Neuronal stem cell (in vitro differentiated cells): Measurements from ENCODE around the gene RAP1GAP.

Source experiments
- DNase-seq: peaks from one replicate; pipeline ENCODE4 v3.0.0-alpha.2; 2013; ENCODE audit warnings: low spot score
- H2AFZ ChIP-seq: one replicate; pipeline ENCODE4 v1.6.1; 2013; ENCODE audit warnings: mild to moderate bottlenecking, low read length, inconsistent platforms
- H2AK5ac ChIP-seq: 2 replicates; pipeline ENCODE4 v1.6.1; 2013; ENCODE audit warnings: low read depth, mild to moderate bottlenecking, inconsistent platforms, low read length, moderate library complexity, mixed read lengths
- H2BK120ac ChIP-seq: 2 replicates; pipeline ENCODE4 v1.6.1; 2013; ENCODE audit warnings: low read depth, mild to moderate bottlenecking, inconsistent platforms, low read length, moderate library complexity, mixed read lengths
- H2BK12ac ChIP-seq: one replicate; pipeline ENCODE4 v1.6.1; 2013; ENCODE audit warnings: low read length, inconsistent platforms
- H2BK15ac ChIP-seq: 2 replicates; pipeline ENCODE4 v1.6.1; 2013; ENCODE audit warnings: mild to moderate bottlenecking, low read length, inconsistent platforms, mixed read lengths
- H2BK5ac ChIP-seq: one replicate; pipeline ENCODE4 v1.6.1; 2013; ENCODE audit warnings: inconsistent platforms, mild to moderate bottlenecking, low read length, moderate library complexity
- H3K14ac ChIP-seq: one replicate; pipeline ENCODE4 v1.6.1; 2013; ENCODE audit warnings: low read length, inconsistent platforms
- H3K18ac ChIP-seq: 2 replicates; pipeline ENCODE4 v1.6.1; 2013; ENCODE audit warnings: low read length, inconsistent platforms
- H3K23ac ChIP-seq: 2 replicates; pipeline ENCODE4 v1.6.1; 2013; ENCODE audit warnings: low read depth, mild to moderate bottlenecking, mixed read lengths, low read length, inconsistent platforms; ENCODE audit not compliant: poor library complexity
- H3K27ac ChIP-seq: replicated peaks from 3 replicates; pipeline ENCODE4 v1.5.1; 2013; ENCODE audit warnings: low read length, inconsistent platforms
- H3K27me3 ChIP-seq, 3 experiments: 2 replicates each; pipeline ENCODE4 v1.6.1; 2013; ENCODE audit warnings: low read length in 3 of 3, mild to moderate bottlenecking in 2 of 3, inconsistent platforms in 1 of 3, low read depth in 1 of 3, mixed read lengths in 1 of 3, moderate library complexity in 1 of 3; ENCODE audit not compliant: control insufficient read depth in 3 of 3, insufficient read depth in 3 of 3
- H3K36me3 ChIP-seq, 2 donors: replicated peaks in 1 of 2; 2 replicates each; pipeline ENCODE4 v1.6.1; 2013; ENCODE audit warnings: low read length in 2 of 2; ENCODE audit not compliant: control insufficient read depth in 2 of 2, insufficient read depth in 2 of 2
- H3K4ac ChIP-seq: 2 replicates; pipeline ENCODE4 v1.6.1; 2013; ENCODE audit warnings: inconsistent platforms, mild to moderate bottlenecking, low read length, moderate library complexity
- H3K4me1 ChIP-seq, 2 donors: 1 replicate in 1 of 2; 2 replicates in 1 of 2; pipeline ENCODE4 v1.6.1; 2013; ENCODE audit warnings: low read length in 2 of 2, low read depth in 1 of 2; ENCODE audit not compliant: control insufficient read depth in 2 of 2, insufficient read depth in 1 of 2
- H3K4me2 ChIP-seq: one replicate; pipeline ENCODE4 v1.6.1; 2013; ENCODE audit warnings: mild to moderate bottlenecking, low read length, inconsistent platforms; ENCODE audit not compliant: insufficient read depth, poor library complexity, severe bottlenecking
- H3K4me3 ChIP-seq, 2 donors: 2 replicates each; pipeline ENCODE4 v1.5.1; 2013; ENCODE audit warnings: low read length in 2 of 2, mild to moderate bottlenecking in 2 of 2, inconsistent platforms in 1 of 2, moderate library complexity in 1 of 2
- H3K79me1 ChIP-seq: one replicate; pipeline ENCODE4 v1.6.1; 2013; ENCODE audit warnings: low read depth, mild to moderate bottlenecking, inconsistent platforms, low read length, moderate library complexity
- H3K9ac ChIP-seq: one replicate; pipeline ENCODE4 v1.6.1; 2013; ENCODE audit warnings: mild to moderate bottlenecking, low read depth, low read length, inconsistent platforms; ENCODE audit not compliant: poor library complexity
- H3K9me3 ChIP-seq, 2 donors: replicated peaks in 1 of 2; 2 replicates each; pipeline versions ENCODE3 to v1.6.1; 2013; ENCODE audit warnings: low read length in 2 of 2, mild to moderate bottlenecking in 2 of 2, inconsistent platforms in 1 of 2, low read depth in 1 of 2, mixed read lengths in 1 of 2, moderate library complexity in 1 of 2; ENCODE audit not compliant: control insufficient read depth in 2 of 2, insufficient read depth in 1 of 2
- H4K8ac ChIP-seq: one replicate; pipeline ENCODE4 v1.6.1; 2013; ENCODE audit warnings: low read depth, mild to moderate bottlenecking, inconsistent platforms, low read length, moderate library complexity
- H4K91ac ChIP-seq: one replicate; pipeline ENCODE4 v1.6.1; 2013; ENCODE audit warnings: low read length, low read depth, mild to moderate bottlenecking, inconsistent platforms; ENCODE audit not compliant: poor library complexity
- WGBS, 2 donors: extraction: QIAGEN DNeasy Blood & Tissue Kit; methylation state at CpG; one replicate each; pipeline ENCODE4 v1.1.7; 2013; ENCODE audit warnings: missing lambda C conversion rate in 2 of 2, mixed read lengths in 1 of 2; ENCODE audit not compliant: insufficient read length in 2 of 2, insufficient replicate concordance in 1 of 2; ENCODE audit errors: extremely low coverage in 2 of 2; 5-methylcytosine and 5-hydroxymethylcytosine counted together

The RAP1GAP gene

GRCh38 chr1:21625390-21626190, 43.6 kb downstream of the RAP1GAP start:
- no peak overlapping the region for H3K4me2 ChIP-seq
- H3K79me1 ChIP-seq: no peaks in the 10 kb centered on the region
- H2AFZ ChIP-seq: no peak overlapping the region
- H3K27ac ChIP-seq: no peak overlapping the region
- peak overlapping the region; percentile 6 for H2AK5ac ChIP-seq
- H2BK15ac ChIP-seq: no peak overlapping the region
- H3K14ac ChIP-seq: no peak overlapping the region
- H2BK5ac ChIP-seq: no peak overlapping the region
- H2BK120ac ChIP-seq: no peak overlapping the region
- no peak overlapping the region for H3K4me3 ChIP-seq
- DNase-seq: no peak
- no CpG with 5 or more reads among the region's 13 CpGs for WGBS, 2 donors
- H3K36me3 ChIP-seq: no peaks in the 10 kb centered on the region
- H3K4ac ChIP-seq: no peak overlapping the region
- H3K9ac ChIP-seq: no peak overlapping the region
- H3K4me1 ChIP-seq: peaks cover 3 to 5% of the 10 kb centered on the region in 2 donors
- H3K23ac ChIP-seq: no peak overlapping the region
- H3K9me3 ChIP-seq: no peaks in the 10 kb centered on the region
- H2BK12ac ChIP-seq: no peak overlapping the region
- no peak overlapping the region for H4K8ac ChIP-seq
- no peak overlapping the region for H3K18ac ChIP-seq
- H3K27me3 ChIP-seq: peaks cover 0 to 36% (median 19%) of the 10 kb centered on the region in 3 experiments
- H4K91ac ChIP-seq: no peak overlapping the region

- H2AK5ac ChIP-seq: peak overlapping the region; percentile 40
- no peak overlapping the region for H3K14ac ChIP-seq
- H2BK120ac ChIP-seq: no peak overlapping the region
- no peak overlapping the region for H2BK5ac ChIP-seq
- H3K4me3 ChIP-seq: no peak overlapping the region
- H3K9ac ChIP-seq: no peak overlapping the region
- no peak overlapping the region for H3K4ac ChIP-seq
- H3K27me3 ChIP-seq: peaks cover 0 to 44% (median 19%) of the 10 kb centered on the region in 3 experiments
- H4K91ac ChIP-seq: no peak overlapping the region
- H2AFZ ChIP-seq: no peak overlapping the region
- peak overlapping the region; percentile 15 for H3K18ac ChIP-seq
- no peak overlapping the region for H3K27ac ChIP-seq
- H3K4me2 ChIP-seq: no peak overlapping the region
- no peaks in the 10 kb centered on the region for H3K79me1 ChIP-seq
- H2BK15ac ChIP-seq: no peak overlapping the region
- no peak overlapping the region for H3K23ac ChIP-seq
- peaks cover 3 to 4% of the 10 kb centered on the region in 2 donors for H3K4me1 ChIP-seq
- H3K36me3 ChIP-seq: no peaks in the 10 kb centered on the region
- no peaks in the 10 kb centered on the region for H3K9me3 ChIP-seq
- H4K8ac ChIP-seq: no peak overlapping the region
- no CpG with 5 or more reads among the region's 11 CpGs for WGBS, 2 donors
- no peak overlapping the region for H2BK12ac ChIP-seq
- no peak for DNase-seq
Measured at GRCh38 chr1:21624571-21625389, 44.4 kb downstream of the RAP1GAP start.

- Histone ChIP-seq H3K36me3 (no peaks in the 10 kb centered on the region), H3K4me3 (no peak overlapping the region), H3K27ac (no peak overlapping the region), H3K4ac (no peak overlapping the region), H3K23ac (no peak overlapping the region), H3K27me3 (peaks cover 0 to 55% (median 19%) of the 10 kb centered on the region in 3 experiments), H3K4me2 (no peak overlapping the region), H3K9me3 (no peaks in the 10 kb centered on the region), H3K18ac (no peak overlapping the region), H3K9ac (peak overlapping the region; percentile 54), H2BK12ac (peak overlapping the region; percentile 46), H4K91ac (no peak overlapping the region), H2BK5ac (no peak overlapping the region), H4K8ac (no peak overlapping the region), H3K79me1 (no peaks in the 10 kb centered on the region), H2AK5ac (peak overlapping the region; percentile 97), H3K4me1 (peaks cover 11 to 12% of the 10 kb centered on the region in 2 donors), H2AFZ (no peak overlapping the region), H3K14ac (peak overlapping the region; percentile 47), H2BK120ac (no peak overlapping the region), H2BK15ac (peak overlapping the region; percentile 0)
- no peak for DNase-seq
- no CpG with 5 or more reads among the region's 10 CpGs for whole genome bisulfite sequencing, 2 donors
Measured at GRCh38 chr1:21623410-21623961, 45.7 kb downstream of the RAP1GAP start.
